Measurements from ENCODE around the gene PSMD6. TPM values are rescaled to one million over a fixed set of nuclear protein-coding genes. Genes with fewer than 3 reads are reported as not detected.

Gene PSMD6
- total and polyA plus RNA-seq, 10 of the 15 experiments (the other 5 are each of a cell fraction or from before 2014, with no cell fraction given), result 68.7 to 199 (median 106) TPM

DNA sequence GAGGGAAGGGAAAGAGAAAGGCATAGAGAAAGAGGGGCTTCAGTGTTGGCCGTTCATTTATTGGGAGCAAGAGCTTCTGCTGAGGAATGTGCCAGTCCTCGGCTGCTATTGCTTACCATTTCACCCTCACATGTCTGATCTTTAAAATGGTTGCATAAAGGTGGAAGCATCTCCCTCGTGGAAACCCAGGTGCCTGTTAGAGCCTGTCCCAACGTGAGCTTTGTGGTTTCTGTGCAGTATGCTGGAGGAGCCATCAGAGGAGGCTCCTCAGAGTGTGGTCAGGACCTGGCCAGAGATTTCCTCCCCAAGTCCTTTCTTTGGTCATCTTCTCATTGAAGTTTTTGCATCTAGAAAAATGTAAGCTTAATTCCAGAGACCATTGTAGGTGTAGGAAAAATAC, 34.4 kb downstream of the PSMD6 start:
- DNase-seq (ENCODE audit: low read depth, low spot score), result no peak
- Histone ChIP-seq H2AFZ (ENCODE audit: control insufficient read depth, low read depth, low read length) (no peak overlapping the region), H3K9ac (ENCODE audit: control insufficient read depth, insufficient read depth, low read length) (no peak overlapping the region), H3K36me3 (ENCODE audit: control insufficient read depth in 2 of 2, insufficient read depth in 2 of 2, low read length in 1 of 2) (peaks cover 14 to 29% of the 10 kb centered on the region in 2 experiments), H3K27me3 (replicated peaks in 1 of 2; ENCODE audit: control insufficient read depth in 2 of 2, insufficient read depth in 2 of 2, low read length in 1 of 2) (no peaks in the 10 kb centered on the region), H3K9me3 (replicated peaks; ENCODE audit: control insufficient read depth, insufficient read depth, low read length) (no peaks in the 10 kb centered on the region), H3K4me2 (ENCODE audit: control insufficient read depth, insufficient read depth) (no peak overlapping the region), H3K4me1 (ENCODE audit: control insufficient read depth, insufficient read depth, low read length) (no peaks in the 10 kb centered on the region), H3K4me3 (no peak overlapping the region), H3K27ac (ENCODE audit: control insufficient read depth, insufficient read depth) (no peak overlapping the region), H3K79me2 (ENCODE audit: control insufficient read depth, insufficient read depth, low read length) (no peaks in the 10 kb centered on the region), H4K20me1 (ENCODE audit: control insufficient read depth, insufficient read depth) (no peaks in the 10 kb centered on the region)
- ChIA-PET SMC1A (ENCODE audit: uncharacterized antibody, unreplicated experiment) (interaction anchor here (0.6 kb wide), 1 partner anchor 168 kb away, joined by 3 read pairs; no protein-coding TSS in a partner anchor), CTCF (interaction anchor here (0.7 kb wide), 1 partner anchor 17 kb away, joined by 3 read pairs; no protein-coding TSS in a partner anchor), POLR2A (no interaction called here), RAD21 (ENCODE audit: unreplicated experiment) (no interaction called here)
- intact Hi-C loops (cut with micrococcal nuclease; ENCODE audit: unreplicated experiment) (no loop called here), in situ Hi-C loops (cut with MboI) (no loop called here)
- WGBS (ENCODE audit: insufficient coverage, insufficient replicate concordance, low lambda C conversion rate, missing lambda C conversion rate), result 48% methylated on average over 4 of the region's 4 CpGs
- TF ChIP-seq ZNF622 (IDR thresholded peaks at IDR 0.05) (no peak), SRF (IDR thresholded peaks at IDR 0.05; ENCODE audit: low read depth in 2 of 2, low read length in 2 of 2) (no peak), CBX3 (IDR thresholded peaks at IDR 0.05; ENCODE audit: borderline replicate concordance, low read depth) (no peak), GABPA (IDR thresholded peaks at IDR 0.05; ENCODE audit: low read depth) (no peak), SREBF2 (IDR thresholded peaks at IDR 0.05; ENCODE audit: low read length) (no peak), STAT1 (conservative IDR thresholded peaks at IDR 0.05) (no peak), RUNX3 (IDR thresholded peaks at IDR 0.05; ENCODE audit: low read length) (no peak), PAX5 (IDR thresholded peaks at IDR 0.05; ENCODE audit: borderline replicate concordance, low read depth, low read length) (no peak), ZNF24 (IDR thresholded peaks at IDR 0.05) (no peak), CHD1 (IDR thresholded peaks at IDR 0.05; ENCODE audit: low read depth, low read length) (no peak), NR2C1 (IDR thresholded peaks at IDR 0.05) (no peak), IKZF1 (conservative IDR thresholded peaks at IDR 0.05) (no peak), ZNF384 (IDR thresholded peaks at IDR 0.05; ENCODE audit: borderline replicate concordance, low read depth, low read length) (no peak), TAF1 (IDR thresholded peaks at IDR 0.05; ENCODE audit: borderline replicate concordance, low read depth, low read length) (no peak)
- TF ChIP-seq, protein P1, sequence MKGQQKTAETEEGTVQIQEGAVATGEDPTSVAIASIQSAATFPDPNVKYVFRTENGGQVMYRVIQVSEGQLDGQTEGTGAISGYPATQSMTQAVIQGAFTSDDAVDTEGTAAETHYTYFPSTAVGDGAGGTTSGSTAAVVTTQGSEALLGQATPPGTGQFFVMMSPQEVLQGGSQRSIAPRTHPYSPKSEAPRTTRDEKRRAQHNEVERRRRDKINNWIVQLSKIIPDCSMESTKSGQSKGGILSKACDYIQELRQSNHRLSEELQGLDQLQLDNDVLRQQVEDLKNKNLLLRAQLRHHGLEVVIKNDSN (IDR thresholded peaks at IDR 0.05; ENCODE audit: borderline replicate concordance, extremely low read length, insufficient read depth, low read depth, low read length), result no peak
- TF ChIP-seq, protein P2, sequence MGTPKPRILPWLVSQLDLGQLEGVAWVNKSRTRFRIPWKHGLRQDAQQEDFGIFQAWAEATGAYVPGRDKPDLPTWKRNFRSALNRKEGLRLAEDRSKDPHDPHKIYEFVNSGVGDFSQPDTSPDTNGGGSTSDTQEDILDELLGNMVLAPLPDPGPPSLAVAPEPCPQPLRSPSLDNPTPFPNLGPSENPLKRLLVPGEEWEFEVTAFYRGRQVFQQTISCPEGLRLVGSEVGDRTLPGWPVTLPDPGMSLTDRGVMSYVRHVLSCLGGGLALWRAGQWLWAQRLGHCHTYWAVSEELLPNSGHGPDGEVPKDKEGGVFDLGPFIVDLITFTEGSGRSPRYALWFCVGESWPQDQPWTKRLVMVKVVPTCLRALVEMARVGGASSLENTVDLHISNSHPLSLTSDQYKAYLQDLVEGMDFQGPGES (IDR thresholded peaks at IDR 0.05), result no peak
- TF ChIP-seq, protein P3, sequence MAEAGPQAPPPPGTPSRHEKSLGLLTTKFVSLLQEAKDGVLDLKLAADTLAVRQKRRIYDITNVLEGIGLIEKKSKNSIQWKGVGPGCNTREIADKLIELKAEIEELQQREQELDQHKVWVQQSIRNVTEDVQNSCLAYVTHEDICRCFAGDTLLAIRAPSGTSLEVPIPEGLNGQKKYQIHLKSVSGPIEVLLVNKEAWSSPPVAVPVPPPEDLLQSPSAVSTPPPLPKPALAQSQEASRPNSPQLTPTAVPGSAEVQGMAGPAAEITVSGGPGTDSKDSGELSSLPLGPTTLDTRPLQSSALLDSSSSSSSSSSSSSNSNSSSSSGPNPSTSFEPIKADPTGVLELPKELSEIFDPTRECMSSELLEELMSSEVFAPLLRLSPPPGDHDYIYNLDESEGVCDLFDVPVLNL (IDR thresholded peaks at IDR 0.05; ENCODE audit: low read depth, low read length), result no peak
- BruUV-seq (replicated peaks), result no TSS peak
- FAIRE-seq, result no peak
- no peak for ATAC-seq
